HG03095 (cell line): ENCODE results near the gene RGCC.

ENCODE experiments used
- ATAC-seq: cut with Tn5 transposase; IDR thresholded peaks from one replicate; pipeline ENCODE4 v1.9.1; 2021; ENCODE audit warnings: moderate library complexity; ENCODE audit not compliant: unreplicated experiment

RGCC gene

DNA sequence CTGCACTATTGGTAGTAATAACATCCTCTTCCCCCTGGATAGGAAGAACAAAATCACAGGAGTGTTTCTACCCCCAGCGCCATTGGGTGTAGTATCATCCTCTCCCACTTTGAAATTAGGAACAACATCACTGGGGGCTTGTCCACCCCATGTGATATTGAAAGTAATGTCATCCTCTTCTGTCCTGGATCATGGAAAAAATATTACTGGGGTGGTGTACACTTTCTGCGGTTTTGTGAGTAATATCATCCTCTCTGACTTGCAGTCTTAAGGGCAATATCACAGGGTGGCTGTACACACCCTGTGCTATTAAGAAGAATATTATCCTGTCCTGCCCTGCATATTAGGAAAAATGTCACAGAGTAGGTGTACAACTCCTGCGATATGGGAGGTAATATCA lies 4.9 kb upstream of the RGCC start:
- no peak for ATAC-seq

DNA sequence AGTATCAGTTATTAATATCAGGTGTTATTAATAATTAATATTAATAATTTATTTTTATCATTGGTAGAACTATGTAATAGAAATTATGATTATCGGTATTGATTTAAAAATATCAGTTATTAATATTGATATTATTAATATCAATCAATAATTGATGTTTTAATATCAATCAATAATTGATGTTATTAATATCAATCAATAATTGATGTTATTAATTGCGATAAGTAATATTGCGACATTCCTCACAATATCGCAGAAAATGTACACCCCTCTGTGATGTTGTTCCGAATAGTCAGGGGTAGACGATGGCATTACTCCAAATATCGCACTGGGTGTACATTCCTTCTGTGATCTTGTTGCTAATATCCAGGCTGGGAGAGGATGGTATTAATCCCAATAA lies 3.7 kb upstream of the RGCC start:
- ATAC-seq, result no peak

DNA sequence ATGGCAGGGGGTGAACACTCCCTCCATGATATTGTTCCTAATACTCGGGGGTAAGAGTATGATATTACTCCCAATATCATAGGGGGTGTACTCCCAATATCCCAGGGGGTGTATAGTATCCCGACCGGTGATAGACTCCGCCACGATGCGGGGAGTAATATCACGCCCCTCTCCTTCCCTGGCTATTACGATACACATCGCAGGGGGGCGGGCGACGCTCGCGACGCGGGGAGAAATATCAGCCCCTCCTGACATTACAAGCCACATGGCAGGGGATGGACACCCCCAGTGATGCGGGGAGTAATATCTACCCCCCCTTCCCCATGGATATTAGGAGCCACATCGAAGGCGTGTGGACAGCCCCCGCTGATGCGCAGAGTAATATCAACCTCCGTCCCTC lies 3.2 kb upstream of the RGCC start:
- ATAC-seq, result no peak

DNA sequence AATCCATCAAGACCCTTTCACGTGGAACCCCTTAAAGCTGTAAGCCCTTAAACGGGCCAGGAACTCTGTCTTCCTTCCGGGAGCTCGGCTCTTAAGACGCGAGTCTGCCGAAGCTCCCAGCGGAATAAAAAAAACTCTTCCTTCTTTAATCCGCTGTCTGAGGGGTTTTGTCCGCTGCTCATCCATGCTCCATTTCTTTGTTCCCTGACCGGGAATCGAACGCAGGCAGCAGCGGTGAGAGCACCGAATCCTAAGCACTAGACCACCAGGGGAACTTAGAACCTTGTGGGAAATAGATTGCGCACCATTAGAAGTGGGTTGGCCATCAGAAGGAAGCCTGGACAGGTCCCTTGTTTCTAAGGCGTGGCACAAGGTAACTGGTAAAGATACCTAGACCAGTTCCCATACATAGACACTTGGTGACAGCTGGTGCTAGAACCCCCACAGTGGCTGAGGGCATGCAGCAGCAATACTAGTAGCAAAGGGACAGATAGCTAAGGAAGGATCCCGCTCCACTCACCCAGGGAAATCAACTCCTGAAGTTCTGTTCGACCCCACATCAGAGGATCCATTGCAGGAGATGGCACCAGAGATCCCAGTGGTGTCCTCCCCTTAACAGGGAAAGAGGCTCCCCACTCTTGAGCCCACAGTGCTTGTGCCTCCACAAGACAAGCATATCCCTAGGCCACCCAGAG lies 1.5 kb upstream of the RGCC start:
- ATAC-seq, result no peak

DNA sequence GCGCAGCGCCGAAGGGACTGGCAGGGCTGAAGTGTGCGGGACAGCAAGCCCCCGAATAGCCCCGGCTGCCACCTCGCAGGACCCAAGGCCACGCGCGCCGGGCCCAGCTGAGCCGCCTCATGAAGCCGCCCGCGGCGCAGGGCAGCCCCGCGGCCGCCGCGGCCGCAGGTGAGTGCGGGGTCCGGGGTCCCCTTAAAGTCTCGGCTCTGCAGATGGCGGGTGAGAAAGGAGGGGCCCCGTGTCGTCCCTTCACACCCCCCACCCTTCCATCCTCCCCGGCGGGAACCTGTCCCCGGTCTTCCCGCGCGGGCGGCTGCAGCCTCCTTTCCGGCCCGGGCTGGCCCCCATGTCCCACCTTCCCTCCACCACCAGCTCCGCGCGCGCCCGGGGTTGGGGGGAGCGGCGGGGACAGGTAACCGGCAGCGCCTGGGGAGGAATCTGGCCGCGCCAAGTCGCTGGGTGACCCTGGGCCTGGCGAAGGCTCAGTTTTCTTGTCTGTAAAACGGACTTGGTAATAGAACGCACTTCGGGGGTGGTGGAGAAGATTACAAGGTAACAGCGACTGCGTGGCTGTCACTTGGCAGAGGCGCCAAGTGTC lies 338 bp downstream of the RGCC start:
- peak; percentile 17 for ATAC-seq

DNA sequence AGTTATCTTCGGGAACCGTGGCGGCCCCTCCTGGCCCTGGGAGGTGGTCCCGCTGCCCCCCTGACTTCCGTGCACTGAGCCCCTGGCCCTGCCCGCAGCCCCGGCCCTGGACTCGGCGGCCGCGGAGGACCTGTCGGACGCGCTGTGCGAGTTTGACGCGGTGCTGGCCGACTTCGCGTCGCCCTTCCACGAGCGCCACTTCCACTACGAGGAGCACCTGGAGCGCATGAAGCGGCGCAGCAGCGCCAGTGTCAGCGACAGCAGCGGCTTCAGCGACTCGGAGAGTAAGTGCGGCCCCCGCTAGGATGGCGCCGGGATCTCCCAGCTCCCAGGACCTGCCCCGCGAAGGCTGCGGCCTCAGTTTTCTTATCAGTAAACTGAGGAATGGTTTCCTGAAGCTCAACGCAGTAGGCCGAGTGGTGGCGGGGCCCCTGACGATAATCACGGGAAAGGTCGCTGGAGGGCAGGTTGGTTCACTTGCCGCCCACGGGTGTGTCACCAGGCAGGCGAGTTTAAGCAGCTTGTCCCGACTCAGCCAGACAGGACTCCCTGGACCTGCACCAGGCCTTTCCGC lies 924 bp downstream of the RGCC start:
- ATAC-seq, result peak; percentile 17

- ATAC-seq, result no peak
Measured at GRCh38 chr13:41458761-41459431, 1.5 kb downstream of the RGCC start.

DNA sequence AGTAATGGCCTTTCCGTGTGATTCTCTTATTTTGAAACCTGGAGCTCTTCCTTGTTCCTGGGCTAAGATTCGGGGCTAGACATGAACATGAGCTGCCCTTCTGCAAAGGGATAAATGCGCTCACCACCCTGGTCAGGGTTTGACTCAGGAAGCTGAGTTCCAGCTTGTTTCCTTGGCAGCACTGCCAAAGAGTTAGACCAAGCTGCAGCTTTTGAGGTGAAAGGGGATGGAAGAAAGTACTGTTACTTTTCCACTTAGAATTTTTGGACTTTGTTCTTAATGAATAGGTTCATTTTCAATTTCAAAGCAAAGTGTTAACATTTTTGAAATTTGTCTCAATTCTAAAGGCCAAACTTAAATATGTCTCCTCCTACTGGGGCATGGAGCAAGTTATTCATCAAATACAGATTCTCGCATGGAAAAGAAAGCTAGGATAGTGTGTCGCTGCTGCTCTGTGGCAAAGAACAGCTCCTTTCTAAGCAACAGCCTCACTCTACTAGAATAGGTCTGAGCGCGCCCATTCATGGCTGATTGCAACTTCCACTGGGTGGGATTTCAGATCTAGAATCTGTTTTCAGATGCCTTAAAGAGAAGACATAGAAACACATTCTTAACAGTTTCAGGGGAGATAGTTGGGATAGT lies 2.2 kb downstream of the RGCC start:
- ATAC-seq, result no peak

DNA sequence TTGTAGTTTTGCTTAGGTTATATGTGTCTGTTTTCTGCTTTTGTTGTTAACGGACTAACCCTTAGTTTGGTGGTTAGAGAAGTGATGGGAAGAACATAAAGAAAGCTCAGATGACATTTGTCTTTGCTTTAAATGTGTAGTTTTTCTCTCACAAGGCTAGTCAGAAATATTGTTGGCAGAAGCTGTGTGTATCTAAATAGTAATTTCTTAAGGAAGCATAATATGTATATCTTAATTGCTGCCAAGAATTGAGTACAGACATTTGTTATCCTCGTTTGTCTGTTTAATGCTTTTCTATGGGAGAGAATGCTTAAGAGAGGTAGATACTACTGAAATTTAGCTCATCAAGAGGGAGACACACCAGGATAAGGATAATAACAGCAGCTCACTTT lies 2.7 kb downstream of the RGCC start:
- no peak for ATAC-seq

- ATAC-seq, result no peak
Measured at GRCh38 chr13:41460930-41461329, 3.6 kb downstream of the RGCC start.

DNA sequence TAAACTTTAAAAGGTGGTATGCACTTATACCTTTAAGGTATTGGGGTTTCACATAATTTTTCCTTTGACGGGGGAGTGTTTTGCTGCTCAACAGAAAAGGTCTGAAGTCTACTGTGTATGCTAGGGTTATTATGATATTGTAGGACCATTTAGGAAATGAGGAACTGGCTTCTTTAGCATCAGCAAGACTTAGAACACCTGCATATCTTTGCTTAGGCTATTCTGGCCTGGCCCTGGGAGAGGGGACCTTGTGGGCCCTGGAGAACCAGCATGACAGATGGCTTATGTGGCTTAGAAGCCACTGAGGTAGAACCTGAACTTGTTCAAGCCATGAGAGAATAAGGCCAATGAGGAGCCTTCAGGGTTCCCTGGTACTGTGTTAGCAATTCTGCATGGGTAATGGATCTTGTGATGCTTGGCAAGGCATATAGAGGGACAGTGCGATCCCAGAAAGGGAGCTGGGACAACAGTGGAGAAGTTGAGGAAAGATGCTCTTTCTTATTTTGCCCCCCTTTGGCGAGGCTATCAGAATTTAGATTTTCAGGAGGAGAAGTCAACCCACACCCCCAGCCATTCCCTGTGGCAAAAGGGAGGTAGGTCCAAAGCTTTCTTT lies 4.3 kb downstream of the RGCC start:
- no peak for ATAC-seq

DNA sequence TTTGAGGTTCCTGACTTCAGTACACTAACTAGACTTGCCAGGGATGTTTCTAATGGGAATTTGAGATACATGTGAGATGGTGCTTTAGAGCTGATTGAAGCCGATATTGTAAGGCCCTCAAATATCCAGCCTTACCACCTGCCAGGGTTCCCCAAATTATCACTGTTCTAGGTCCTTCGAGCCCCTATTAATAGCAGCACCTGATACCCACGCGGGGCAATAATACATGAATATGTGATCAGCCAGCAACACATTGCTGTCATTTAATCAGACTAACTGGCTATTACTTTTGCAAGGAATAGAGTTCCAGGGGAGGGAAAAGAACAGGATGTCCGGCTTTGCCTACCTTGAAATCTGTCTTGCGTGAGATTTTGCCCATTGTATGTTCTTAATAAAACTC lies 5.1 kb downstream of the RGCC start:
- no peak for ATAC-seq

- peak; percentile 42 for ATAC-seq
Measured at GRCh38 chr13:41463838-41464602, 6.7 kb downstream of the RGCC start.

DNA sequence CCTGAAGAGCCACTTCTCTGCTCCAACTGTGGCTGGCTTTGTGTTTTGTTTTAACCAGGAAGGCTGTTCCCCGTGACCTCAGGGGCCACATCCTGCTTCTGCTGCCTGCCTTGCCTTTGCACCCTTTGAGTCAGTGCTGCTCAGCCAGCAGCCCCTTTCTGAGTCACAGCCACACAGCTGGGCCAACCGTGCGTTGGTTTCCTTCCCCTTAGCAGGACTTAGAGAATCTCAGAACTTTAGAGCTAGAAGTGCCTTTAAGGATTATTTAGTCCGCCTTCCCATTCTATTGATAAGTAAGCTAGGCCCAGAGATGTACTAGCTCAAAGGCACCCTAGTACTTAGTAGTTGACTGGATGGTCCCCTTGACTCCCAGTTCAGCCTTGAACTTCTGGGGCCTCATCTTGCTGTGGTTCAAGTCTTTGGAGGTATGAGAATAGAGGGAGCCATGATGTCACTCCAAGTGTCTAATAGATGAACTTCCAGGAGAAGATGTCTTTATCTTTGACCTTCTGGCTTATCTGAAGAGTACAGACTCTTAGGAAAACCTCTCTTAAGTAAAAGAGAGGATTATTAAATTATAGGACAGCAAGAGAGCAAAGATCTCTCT lies 8.0 kb downstream of the RGCC start:
- ATAC-seq, result peak; percentile 87

- ATAC-seq, result no peak
Measured at GRCh38 chr13:41465898-41466320, 8.6 kb downstream of the RGCC start.

DNA sequence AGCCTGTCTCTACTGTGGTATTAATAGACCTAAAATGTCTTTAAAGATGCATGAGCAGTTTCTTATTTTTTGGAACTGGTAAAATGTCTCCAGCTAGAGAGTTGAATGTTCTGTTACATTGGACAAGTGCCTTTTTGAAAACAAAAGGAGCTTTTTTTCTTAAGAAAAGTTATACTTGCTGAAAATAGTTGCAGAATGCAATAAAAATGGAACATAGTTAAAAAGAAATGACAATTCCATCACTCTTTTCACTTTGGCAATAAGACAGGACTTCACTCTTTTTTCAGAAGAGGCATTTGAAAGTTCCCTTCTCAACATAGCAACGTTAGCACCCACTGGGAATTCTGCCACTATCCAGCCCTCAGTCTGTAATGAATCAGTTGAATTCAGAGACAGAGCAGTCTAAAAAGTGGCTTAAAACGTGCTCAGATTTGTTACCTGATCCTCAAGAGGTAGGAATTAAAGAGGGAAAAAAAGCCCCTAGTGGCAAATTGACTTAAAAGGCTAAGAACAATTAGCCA lies 10.1 kb downstream of the RGCC start:
- no peak for ATAC-seq

DNA sequence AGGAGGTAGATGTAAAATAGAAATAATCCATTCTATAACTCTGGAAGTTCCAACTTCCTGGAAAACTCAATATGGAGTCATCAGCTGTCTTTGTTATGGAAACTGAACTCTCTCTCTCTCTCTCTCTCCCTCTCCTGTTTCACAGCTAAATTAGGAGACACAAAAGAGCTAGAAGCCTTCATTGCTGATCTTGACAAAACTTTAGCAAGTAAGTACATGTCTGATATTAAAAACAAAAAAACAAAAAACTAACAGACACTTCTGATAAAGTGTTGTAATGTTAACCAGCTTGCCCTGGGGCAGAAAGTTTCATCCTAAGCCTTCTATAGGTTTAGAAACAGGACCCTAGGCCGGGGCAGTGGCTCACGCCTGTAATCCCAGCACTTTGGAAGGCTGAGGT lies 11.3 kb downstream of the RGCC start:
- no peak for ATAC-seq

DNA sequence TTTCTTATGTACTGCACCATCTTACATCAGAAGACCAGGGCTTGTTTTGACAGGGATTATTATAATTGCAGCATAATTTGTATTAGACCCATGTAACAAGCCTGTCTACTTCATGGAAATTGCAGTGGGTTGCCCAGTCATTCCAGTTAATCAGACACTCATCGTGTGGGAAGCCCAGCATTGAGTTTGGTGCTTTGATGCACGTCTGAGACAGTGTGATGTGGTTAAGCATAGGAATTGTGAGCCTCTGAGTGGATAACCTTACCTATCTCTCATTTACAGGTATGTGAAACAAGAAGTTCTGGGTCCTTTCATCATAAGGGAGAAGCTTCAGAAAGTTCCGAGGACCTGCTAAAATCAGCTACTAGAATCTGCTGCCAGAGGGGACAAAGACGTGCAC lies 12.8 kb downstream of the RGCC start:
- no peak for ATAC-seq

GRCh38 chr13:41471785-41472184 lies 14.4 kb downstream of the RGCC start:
- ATAC-seq, result no peak

DNA sequence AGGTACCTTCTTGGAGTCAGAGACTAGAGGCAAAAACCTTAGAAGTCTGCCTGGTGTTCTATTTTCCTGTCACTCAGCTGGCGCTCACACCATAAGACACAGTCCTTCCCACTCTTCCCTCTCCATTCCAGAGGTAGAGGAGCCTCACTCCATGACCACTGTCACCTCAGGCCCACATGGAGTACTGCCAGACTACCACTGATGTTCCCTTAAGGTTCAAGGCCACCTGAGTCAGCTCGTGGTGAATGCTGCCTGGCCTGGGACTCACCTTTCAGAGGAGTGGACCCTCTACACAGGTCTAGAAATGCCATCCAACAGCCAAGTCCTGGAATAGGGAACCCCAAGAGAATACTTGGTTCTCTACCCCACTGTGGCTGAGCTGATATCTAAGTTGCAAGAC lies 29.9 kb downstream of the RGCC start:
- ATAC-seq, result no peak
